Liver (tissue), 9 donors: ENCODE data around the gene SELENOM. TPM values are rescaled to one million over a fixed set of nuclear protein-coding genes. Genes with fewer than 3 reads are reported as not detected.

Source experiments
- DNase-seq: peaks from one replicate; pipeline ENCODE4 v3.0.0-alpha.2; 2017; ENCODE audit warnings: low spot score
- H3K27ac ChIP-seq, 2 donors: one replicate each; pipeline ENCODE4 v1.7.0; 2013; ENCODE audit warnings: inconsistent platforms in 2 of 2, low read length in 2 of 2, control low read depth in 1 of 2, low read depth in 1 of 2, mild to moderate bottlenecking in 1 of 2
- H3K27me3 ChIP-seq, 4 donors: one replicate each; pipeline versions ENCODE4 v1.6.1 to v1.7.0; 2013; ENCODE audit warnings: low read length in 3 of 4, inconsistent platforms in 1 of 4, mild to moderate bottlenecking in 1 of 4, moderate library complexity in 1 of 4; ENCODE audit not compliant: control insufficient read depth in 4 of 4, insufficient read depth in 4 of 4
- H3K36me3 ChIP-seq, 4 donors: one replicate each; pipeline versions ENCODE4 v1.6.1 to v1.7.0; 2013; ENCODE audit warnings: low read length in 3 of 4, mild to moderate bottlenecking in 3 of 4, low read depth in 1 of 4, moderate library complexity in 1 of 4; ENCODE audit not compliant: control insufficient read depth in 4 of 4, insufficient read depth in 3 of 4
- H3K4me1 ChIP-seq, 4 donors: one replicate each; pipeline versions ENCODE4 v1.6.1 to v1.7.0; 2013; ENCODE audit warnings: low read length in 3 of 4, mild to moderate bottlenecking in 3 of 4, moderate library complexity in 1 of 4; ENCODE audit not compliant: control insufficient read depth in 4 of 4, insufficient read depth in 4 of 4
- H3K4me3 ChIP-seq, 3 donors: one replicate each; pipeline versions ENCODE4 v1.6.1 to v1.7.0; 2013; ENCODE audit warnings: low read length in 3 of 3, control low read depth in 1 of 3, low read depth in 1 of 3, mild to moderate bottlenecking in 1 of 3
- H3K9ac ChIP-seq, 2 donors: one replicate each; pipeline ENCODE4 v1.7.0; 2013; ENCODE audit warnings: low read length in 2 of 2, mild to moderate bottlenecking in 2 of 2, moderate library complexity in 2 of 2, control low read depth in 1 of 2, low read depth in 1 of 2
- H3K9me3 ChIP-seq, 4 donors: one replicate each; pipeline versions ENCODE4 v1.6.1 to v1.7.0; 2013; ENCODE audit warnings: low read length in 3 of 4; ENCODE audit not compliant: control insufficient read depth in 4 of 4
- CTCF ChIP-seq: fragments of 150-350 bp; IDR thresholded peaks from 2 replicates; pipeline ENCODE4 v1.5.1; 2017; ENCODE audit warnings: improper control_type of control experiment, low read depth, low read length; ENCODE audit not compliant: missing input control
- FOXA1 ChIP-seq: IDR thresholded peaks from 2 replicates; pipeline ENCODE4 v1.6.1; 2016; ENCODE audit warnings: antibody characterized with exemption
- GABPA ChIP-seq, 2 donors: IDR thresholded peaks in 1 of 2; conservative IDR thresholded peaks in 1 of 2; 2 replicates each; pipeline ENCODE4 v1.6.1; 2016; ENCODE audit warnings: antibody characterized with exemption in 2 of 2, mild to moderate bottlenecking in 1 of 2, moderate library complexity in 1 of 2
- HNF4A ChIP-seq, 2 donors: conservative IDR thresholded peaks; 2 replicates each; pipeline ENCODE4 v1.6.1; 2016; ENCODE audit warnings: antibody characterized with exemption in 2 of 2, mild to moderate bottlenecking in 2 of 2
- HNF4G ChIP-seq: IDR thresholded peaks from 2 replicates; pipeline ENCODE4 v1.6.1; 2016; ENCODE audit warnings: antibody characterized with exemption
- JUND ChIP-seq, 2 donors: IDR thresholded peaks; 2 replicates each; pipeline ENCODE4 v1.6.1; 2016; ENCODE audit warnings: antibody characterized with exemption in 2 of 2
- MAX ChIP-seq: IDR thresholded peaks from 2 replicates; pipeline ENCODE4 v1.6.1; 2016; ENCODE audit warnings: antibody characterized with exemption
- NR2F2 ChIP-seq: IDR thresholded peaks from 2 replicates; pipeline ENCODE4 v1.6.1; 2016; ENCODE audit warnings: antibody characterized with exemption
- RAD21 ChIP-seq, 2 donors: IDR thresholded peaks; 2 replicates each; pipeline ENCODE4 v1.6.1; 2016; ENCODE audit warnings: antibody characterized with exemption in 2 of 2, mild to moderate bottlenecking in 2 of 2
- REST ChIP-seq: IDR thresholded peaks from 2 replicates; pipeline ENCODE4 v1.6.1; 2016; ENCODE audit warnings: antibody characterized with exemption, mild to moderate bottlenecking
- RXRA ChIP-seq, 2 donors: IDR thresholded peaks; 2 replicates each; pipeline ENCODE4 v1.6.1; 2017 to 2018; ENCODE audit warnings: antibody characterized with exemption in 2 of 2, mild to moderate bottlenecking in 1 of 2
- SP1 ChIP-seq: IDR thresholded peaks from 2 replicates; pipeline ENCODE4 v1.6.1; 2018; ENCODE audit warnings: antibody characterized with exemption, mild to moderate bottlenecking
- TAF1 ChIP-seq: conservative IDR thresholded peaks from 2 replicates; pipeline ENCODE4 v1.6.1; 2016; ENCODE audit warnings: antibody characterized with exemption, mild to moderate bottlenecking
- YY1 ChIP-seq: IDR thresholded peaks from 2 replicates; pipeline ENCODE4 v1.6.1; 2016; ENCODE audit warnings: antibody characterized with exemption, mild to moderate bottlenecking
- ZBTB33 ChIP-seq: IDR thresholded peaks from 2 replicates; pipeline ENCODE4 v1.6.1; 2016; ENCODE audit warnings: antibody characterized with exemption
- WGBS: extraction: QIAGEN DNeasy Blood & Tissue Kit; methylation state at CpG from one replicate; pipeline ENCODE4 v1.1.7; 2013; 5-methylcytosine and 5-hydroxymethylcytosine counted together
- polyA plus RNA-seq, 2 donors: library from polyadenylated mRNA; stranded (reverse) in 1 of 2; unstranded in 1 of 2; fragments of 200-250 nt in 1 of 2; fragments of >200 nt in 1 of 2; fragmentation: Nextera tagmentation in 1 of 2; extraction: Ambion mirVana in 1 of 2; gene quantifications; one replicate each; pipeline versions ENCODE4 v1.2.1 to v1.2.3, GENCODE V29; 2013 to 2015
- total RNA-seq, 2 donors: library from RNA; depleted of rRNA; stranded (reverse); fragments of >200 nt; gene quantifications; one replicate each; pipeline ENCODE4 v1.2.3, GENCODE V29; 2014
- donor health status: healthy.
- donor health status: healthy.
- donor health status: healthy.
- donor health status: healthy.
- donor health status: healthy.

The SELENOM gene
- total and polyA plus RNA-seq, 4 donors = 3.0 to 17.3 (median 12.2) TPM

- Histone ChIP-seq H3K27me3 (no peaks in the 10 kb centered on the region), H3K9me3 (no peaks in the 10 kb centered on the region), H3K4me3 (no peak overlapping the region), H3K36me3 (peaks cover 0 to 8% (median 3%) of the 10 kb centered on the region in 4 donors), H3K9ac (no peak overlapping the region), H3K4me1 (peaks cover 0 to 2% (median 0%) of the 10 kb centered on the region in 4 donors), H3K27ac (no peak overlapping the region)
- TF ChIP-seq YY1 = no peak
- no peak for TF ChIP-seq HNF4G
- TF ChIP-seq MAX = no peak
- no peak for TF ChIP-seq FOXA1
- TF ChIP-seq TAF1 = no peak
- TF ChIP-seq CTCF = no peak
- no peak for TF ChIP-seq SP1
- TF ChIP-seq REST = no peak
- no peak for TF ChIP-seq RXRA (IDR thresholded peaks at IDR 0.05)
- TF ChIP-seq JUND (IDR thresholded peaks at IDR 0.05) = no peak
- no peak for TF ChIP-seq NR2F2
- no peak for TF ChIP-seq ZBTB33
- TF ChIP-seq HNF4A (conservative IDR thresholded peaks at IDR 0.05) = no peak
- no peak for TF ChIP-seq RAD21 (IDR thresholded peaks at IDR 0.05)
- DNase-seq = no peak
- WGBS = 95% methylated on average over 7 of the region's 7 CpGs
Measured at GRCh38 chr22:31094741-31095140, 12.6 kb downstream of the SELENOM start.

DNA sequence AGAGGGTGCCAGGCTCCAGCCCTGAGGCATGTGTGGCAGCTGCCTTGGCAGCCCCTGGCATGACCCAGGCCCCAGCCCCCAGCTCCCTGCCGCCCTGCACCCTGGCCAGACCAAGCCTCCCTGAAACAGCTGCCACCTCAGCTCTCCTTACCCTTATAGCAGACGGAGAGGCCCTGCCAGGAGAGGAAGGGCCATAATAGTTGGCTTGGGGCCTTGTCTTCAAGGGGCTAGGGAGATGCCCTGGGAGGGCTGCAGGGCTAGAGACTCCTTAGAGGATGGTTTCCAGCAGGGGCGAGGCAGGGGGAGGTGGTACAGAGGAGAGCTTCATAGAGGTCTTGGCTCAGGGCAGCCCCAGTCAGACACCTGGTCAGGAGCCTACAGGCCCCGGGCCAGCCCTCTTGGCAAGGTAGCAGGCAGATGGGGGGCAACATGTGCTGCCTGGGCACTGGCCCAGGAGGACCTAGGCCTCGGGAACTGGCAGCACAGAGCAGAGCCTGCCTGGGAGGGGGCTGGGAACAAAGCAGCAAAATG is 13.3 kb downstream of the SELENOM start:
- H3K36me3 ChIP-seq = peaks cover 0 to 5% (median 1%) of the 10 kb centered on the region in 4 donors
- no peak overlapping the region for H3K9ac ChIP-seq
- no peak overlapping the region for H3K27ac ChIP-seq
- no peak overlapping the region for H3K4me3 ChIP-seq
- H3K4me1 ChIP-seq = peaks cover 0 to 2% (median 0%) of the 10 kb centered on the region in 4 donors
- TF ChIP-seq FOXA1 (no peak), NR2F2 (no peak), GABPA (IDR thresholded peaks at IDR 0.05 in 1 of 2, conservative IDR thresholded peaks at IDR 0.05 in 1 of 2) (no peak), CTCF (no peak), RAD21 (IDR thresholded peaks at IDR 0.05) (no peak)
- H3K27me3 ChIP-seq = no peaks in the 10 kb centered on the region
- no peaks in the 10 kb centered on the region for H3K9me3 ChIP-seq
- 63% methylated on average over 5 of the region's 5 CpGs for WGBS
- no peak for DNase-seq
